HG03108 (cell line): ENCODE data around the gene LIMS3.
A peak's percentile ranks its signal among the peaks of the same experiment; 100 is the strongest.
"Not testable (repeated sequence)": the region's sequence is repeated elsewhere in the genome, so short reads cannot be mapped to it uniquely, and the experiment has no call there.

Experiments used
- ATAC-seq: cut with Tn5 transposase; IDR thresholded peaks from one replicate; pipeline ENCODE4 v1.9.1; 2021; ENCODE audit warnings: moderate library complexity; ENCODE audit not compliant: unreplicated experiment

LIMS3 gene, protein sequence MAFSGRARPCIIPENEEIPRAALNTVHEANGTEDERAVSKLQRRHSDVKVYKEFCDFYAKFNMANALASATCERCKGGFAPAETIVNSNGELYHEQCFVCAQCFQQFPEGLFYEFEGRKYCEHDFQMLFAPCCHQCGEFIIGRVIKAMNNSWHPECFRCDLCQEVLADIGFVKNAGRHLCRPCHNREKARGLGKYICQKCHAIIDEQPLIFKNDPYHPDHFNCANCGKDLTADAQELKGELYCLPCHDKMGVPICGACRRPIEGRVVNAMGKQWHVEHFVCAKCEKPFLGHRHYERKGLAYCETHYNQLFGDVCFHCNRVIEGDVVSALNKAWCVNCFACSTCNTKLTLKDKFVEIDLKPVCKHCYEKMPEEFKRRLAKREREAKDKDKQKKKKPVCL

GRCh38 chr2:109898462-109899336 is at the start of gene LIMS3:
Gene LIMS3, plus strand, starts transcription at chr2:109898688. Its CDS starts 41 bp downstream, at chr2:109898729.
- not testable (repeated sequence) for ATAC-seq

DNA sequence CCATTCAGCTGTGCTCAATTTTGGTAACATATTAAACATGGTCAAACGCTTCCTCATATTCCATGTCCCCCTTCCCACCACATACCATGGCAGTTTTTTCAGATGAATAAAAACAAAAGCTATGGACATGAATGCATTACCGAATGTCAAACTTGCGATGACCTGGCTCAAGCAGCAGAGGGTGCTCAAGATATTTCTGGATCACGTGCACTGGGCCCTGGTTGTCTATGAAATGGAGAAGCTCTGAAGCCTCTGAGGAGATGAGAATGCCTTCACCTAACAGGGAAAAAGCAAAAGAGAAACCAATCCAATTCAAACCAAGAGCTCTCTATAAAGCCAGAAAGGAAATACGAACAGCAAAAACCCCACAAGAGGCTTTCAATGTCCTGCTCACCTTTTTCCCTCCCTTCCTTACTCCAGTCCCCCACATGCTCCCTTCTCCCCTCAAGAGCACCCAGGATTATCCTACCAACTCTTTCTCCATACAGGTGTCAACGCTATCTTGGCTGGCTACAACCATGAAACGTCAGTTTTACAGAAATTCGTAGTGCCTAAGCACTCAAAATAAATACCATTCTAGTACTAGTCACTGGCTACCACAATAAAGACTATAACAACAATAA is 27.2 kb upstream of the LIMS3 start:
- ATAC-seq = peak; percentile 89

- not testable (repeated sequence) for ATAC-seq
Observed at GRCh38 chr2:109876625-109877024, 21.9 kb upstream of the LIMS3 start.

- not testable (repeated sequence) for ATAC-seq
Observed at GRCh38 chr2:109882112-109882511, 16.4 kb upstream of the LIMS3 start.

GRCh38 chr2:109888414-109888813 is 10.1 kb upstream of the LIMS3 start:
- not testable (repeated sequence) for ATAC-seq

DNA sequence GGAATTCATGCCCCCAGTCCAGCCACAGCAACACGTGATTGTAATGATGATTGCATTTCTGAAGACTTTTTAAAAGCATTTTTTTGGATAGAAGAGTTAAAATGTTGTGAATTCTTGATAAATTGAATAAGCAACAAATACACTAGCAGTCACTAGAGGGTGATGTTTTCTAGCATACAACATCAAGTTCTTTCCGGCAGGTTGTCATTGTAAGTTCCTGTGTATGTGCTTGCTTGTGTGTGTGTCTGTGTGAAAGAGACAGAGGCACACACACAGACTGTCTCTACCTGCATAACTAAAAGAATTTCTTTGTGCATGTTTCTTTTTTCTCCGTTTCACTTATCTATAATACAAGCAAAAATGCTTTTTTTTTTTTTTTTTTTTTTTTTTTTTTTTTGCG is 8.6 kb upstream of the LIMS3 start:
- not testable (repeated sequence) for ATAC-seq

DNA sequence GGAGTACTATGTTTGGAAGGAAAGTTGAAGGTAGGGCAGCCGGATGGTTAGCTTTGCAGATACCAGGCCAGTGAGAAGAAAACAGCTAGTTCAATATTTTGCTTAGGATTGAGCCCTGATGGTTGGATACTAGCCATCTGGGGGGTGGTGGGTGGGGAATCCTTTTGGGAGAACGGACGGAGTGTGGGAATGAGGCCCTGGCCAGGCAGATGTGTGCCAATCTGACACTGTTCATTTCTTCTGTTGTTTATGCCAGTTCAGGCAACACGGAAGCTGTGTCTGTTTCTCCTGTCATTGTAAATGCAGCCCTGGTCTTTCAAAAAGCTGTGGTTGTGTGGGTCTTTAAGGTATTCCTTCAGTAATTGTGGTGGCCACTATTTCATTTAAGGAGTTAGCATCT is 7.5 kb upstream of the LIMS3 start:
- ATAC-seq = not testable (repeated sequence)

DNA sequence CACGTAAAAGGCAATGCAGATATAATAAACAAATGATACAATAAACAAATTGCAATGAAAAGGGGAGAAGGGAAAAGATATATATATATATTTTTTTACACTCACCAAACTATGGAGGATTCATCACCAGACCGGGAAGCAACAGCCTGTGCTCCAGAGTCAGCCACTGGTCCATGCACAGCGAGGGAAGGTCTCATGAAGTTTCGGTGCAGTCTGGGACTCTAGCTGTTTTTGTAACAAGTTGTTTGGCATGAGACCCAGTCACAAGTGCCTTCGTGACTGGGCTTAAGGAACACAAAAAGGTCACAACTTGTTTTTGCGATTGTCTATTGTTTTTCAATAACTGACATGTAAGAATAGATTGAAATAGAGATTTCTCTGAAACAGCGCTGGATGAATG is 4.8 kb upstream of the LIMS3 start:
- not testable (repeated sequence) for ATAC-seq

GRCh38 chr2:109894141-109894540 is 4.3 kb upstream of the LIMS3 start:
- ATAC-seq = not testable (repeated sequence)

- ATAC-seq = not testable (repeated sequence)
Observed at GRCh38 chr2:109895090-109895869, 3.2 kb upstream of the LIMS3 start.

DNA sequence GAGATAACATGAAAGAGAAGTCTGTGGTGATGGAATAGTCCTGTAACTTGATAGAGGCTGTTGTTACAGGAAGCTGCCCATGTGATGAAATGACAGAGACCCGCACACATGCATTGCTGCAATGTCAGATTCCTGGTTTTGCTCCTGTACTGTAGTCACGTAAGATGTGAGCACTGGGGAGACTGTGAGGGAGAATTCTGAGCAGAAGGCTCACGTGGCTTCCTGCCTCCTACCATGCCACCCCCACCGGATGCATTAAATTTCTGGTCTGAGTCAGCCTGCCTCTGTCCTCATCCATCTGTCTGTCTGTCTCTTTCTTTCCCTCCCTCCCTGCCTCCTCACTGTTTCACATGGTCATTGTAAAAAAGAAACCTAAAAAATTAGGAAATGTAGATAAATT is 2.3 kb upstream of the LIMS3 start:
- peak; percentile 97 for ATAC-seq

- not testable (repeated sequence) for ATAC-seq
Observed at GRCh38 chr2:109897769-109898461, 573 bp upstream of the LIMS3 start.

DNA sequence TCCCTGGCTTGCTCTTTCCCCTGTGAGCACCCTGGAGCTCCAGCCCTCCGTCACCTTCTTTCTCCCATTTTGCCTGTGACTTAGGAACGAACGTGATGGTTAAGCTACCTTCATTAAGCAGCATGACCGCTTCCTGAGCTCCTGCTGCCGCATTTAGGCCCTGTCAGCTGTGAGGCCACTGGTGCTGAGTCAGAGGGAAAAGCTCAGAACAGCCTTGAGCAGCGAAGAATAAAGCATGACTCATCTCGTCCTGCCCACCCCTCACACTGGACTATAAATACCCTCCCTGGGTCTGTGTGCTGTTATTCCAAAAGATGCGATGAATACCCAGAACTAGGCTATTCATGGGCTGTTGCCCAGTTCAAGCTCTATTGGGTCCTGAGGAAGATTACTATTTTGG is 7.3 kb downstream of the LIMS3 start:
- ATAC-seq = peak; percentile 58

DNA sequence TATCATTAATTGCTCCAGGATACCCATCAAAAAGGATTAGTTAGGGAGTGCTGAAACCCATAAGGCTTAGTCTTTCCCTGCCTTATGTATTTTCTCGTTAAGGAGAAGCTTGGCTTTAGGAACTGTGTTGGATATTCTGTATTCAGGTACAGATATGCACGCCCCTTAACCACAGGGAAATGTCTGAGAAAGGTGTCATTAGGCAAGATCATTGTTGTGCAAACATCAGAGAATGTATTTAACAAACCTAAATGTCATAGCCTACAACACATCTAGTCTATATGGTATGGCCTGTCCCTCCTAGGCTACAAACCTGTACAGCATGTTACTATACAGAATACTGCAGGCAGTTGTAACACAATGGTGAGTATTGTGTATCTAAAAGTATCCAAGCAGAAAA is 10.1 kb downstream of the LIMS3 start:
- ATAC-seq = not testable (repeated sequence)

DNA sequence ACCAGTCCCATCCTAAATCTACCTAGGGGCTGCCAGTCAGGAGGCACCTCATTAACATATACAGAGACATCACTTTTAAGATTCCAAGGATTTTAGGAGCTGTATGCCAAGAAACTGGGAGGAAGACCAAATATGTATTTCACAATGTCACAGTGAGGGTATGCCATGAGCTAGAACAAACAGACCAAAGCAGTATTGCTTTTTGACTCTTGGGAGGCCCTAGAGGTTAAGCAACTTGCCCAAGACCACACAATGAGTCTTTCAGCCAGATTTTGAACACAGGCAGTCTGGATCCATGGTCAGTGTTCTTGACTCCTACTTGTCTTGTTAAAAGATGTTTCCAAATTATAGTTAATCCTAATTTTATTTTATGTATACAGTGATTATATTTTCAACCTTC is 12.3 kb downstream of the LIMS3 start:
- ATAC-seq = not testable (repeated sequence)

DNA sequence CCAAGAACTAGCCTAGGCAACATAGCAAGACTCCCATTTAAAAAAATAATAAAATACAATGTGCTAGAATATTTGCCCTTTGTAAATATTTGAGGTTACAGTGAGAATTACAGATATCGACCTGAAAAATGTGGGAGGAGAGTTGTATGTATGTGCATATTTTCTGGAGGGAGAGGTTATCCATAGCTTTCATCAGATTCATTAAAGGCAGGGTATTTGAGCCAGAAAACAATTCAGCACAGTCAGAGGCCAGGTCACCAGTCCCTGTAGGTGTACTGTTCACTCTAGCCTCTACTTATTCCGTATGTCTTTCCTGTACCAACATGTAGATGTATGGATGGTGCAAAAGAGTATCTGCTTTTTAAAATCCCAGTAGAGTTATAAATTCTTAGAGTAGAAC is 15.4 kb downstream of the LIMS3 start:
- not testable (repeated sequence) for ATAC-seq

DNA sequence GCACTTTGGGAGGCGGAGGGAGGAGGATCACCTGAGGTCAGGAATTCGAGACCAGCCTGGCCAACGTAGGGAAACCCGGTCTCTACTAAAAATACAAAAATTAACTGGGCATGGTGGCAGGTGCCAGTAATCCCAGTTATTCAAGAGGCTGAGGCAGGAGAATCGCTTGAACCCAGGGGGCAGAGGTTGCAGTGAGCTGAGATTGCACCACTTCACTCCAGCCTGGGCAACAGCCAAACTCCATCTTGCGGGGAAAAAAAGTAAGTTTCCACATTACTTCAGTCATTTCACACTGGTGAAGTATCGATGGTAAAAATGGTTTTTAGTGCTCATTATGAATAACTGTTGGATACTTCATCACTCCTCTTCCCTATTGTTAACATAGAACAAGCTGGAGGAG is 16.1 kb downstream of the LIMS3 start:
- not testable (repeated sequence) for ATAC-seq

DNA sequence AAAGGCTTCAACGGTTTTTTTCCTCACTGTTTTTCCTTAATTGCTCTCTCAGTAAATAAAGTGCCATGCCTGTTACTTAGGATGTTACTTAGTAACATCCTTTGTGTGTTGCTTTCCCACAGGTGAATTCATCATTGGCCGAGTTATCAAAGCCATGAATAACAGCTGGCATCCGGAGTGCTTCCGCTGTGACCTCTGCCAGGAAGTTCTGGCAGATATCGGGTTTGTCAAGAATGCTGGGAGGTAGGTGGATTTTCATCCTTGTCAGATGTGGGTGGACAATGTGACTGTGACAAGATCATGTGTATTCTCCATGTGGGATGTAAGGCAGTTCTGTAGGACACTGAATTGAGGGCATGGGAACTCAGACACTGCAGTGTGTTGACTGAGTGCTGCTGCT is 17.3 kb downstream of the LIMS3 start:
- not testable (repeated sequence) for ATAC-seq

- ATAC-seq = not testable (repeated sequence)
Observed at GRCh38 chr2:109920162-109920561, 21.7 kb downstream of the LIMS3 start.
